ENCODE data around the gene ZNF341. TPM values are rescaled to one million over a fixed set of nuclear protein-coding genes. Genes with fewer than 3 reads are reported as not detected.

The ZNF341 gene
- total and polyA plus RNA-seq, 8 donors = 3.4 to 5.2 (median 4.2) TPM

- TF ChIP-seq, protein P1, sequence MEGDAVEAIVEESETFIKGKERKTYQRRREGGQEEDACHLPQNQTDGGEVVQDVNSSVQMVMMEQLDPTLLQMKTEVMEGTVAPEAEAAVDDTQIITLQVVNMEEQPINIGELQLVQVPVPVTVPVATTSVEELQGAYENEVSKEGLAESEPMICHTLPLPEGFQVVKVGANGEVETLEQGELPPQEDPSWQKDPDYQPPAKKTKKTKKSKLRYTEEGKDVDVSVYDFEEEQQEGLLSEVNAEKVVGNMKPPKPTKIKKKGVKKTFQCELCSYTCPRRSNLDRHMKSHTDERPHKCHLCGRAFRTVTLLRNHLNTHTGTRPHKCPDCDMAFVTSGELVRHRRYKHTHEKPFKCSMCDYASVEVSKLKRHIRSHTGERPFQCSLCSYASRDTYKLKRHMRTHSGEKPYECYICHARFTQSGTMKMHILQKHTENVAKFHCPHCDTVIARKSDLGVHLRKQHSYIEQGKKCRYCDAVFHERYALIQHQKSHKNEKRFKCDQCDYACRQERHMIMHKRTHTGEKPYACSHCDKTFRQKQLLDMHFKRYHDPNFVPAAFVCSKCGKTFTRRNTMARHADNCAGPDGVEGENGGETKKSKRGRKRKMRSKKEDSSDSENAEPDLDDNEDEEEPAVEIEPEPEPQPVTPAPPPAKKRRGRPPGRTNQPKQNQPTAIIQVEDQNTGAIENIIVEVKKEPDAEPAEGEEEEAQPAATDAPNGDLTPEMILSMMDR (IDR thresholded peaks at IDR 0.05) = no peak
- Histone ChIP-seq H3K4me1 (peaks cover 5 to 26% of the 10 kb centered on the region in 2 donors), H3K9me3 (no peaks in the 10 kb centered on the region), H3K36me3 (no peaks in the 10 kb centered on the region), H3K4me3 (no peak overlapping the region), H3K27ac (no peak overlapping the region), H3K27me3 (no peaks in the 10 kb centered on the region)
- no peak for ATAC-seq
- intact Hi-C loops (cut with DNase I) = no loop called here
- no peak for DNase-seq
Observed at GRCh38 chr20:33808388-33808787, 76.6 kb downstream of the ZNF341 start.

DNA sequence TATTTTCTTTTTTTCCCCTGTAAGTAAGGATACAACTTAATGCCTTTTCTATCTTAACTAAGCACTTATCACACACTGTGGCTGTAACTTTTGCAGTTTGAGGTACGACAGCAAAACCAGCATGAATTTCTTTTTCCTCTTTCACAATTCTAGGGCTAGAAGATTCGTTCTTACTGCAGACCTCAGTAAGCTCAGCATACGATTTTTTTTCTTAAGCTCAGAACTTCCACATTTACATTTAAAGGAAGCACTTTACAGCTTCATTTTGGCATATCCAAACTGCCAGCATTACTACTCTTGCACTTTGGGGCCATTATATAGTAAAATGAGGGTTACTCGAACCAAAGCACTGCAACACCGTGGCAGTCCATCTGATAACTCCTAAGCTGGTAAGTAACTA is 78.5 kb downstream of the ZNF341 start:
- Histone ChIP-seq H3K4me3 (no peak overlapping the region), H3K27ac (peak overlapping the region in 1 of 2 donors; percentile 14), H3K9me3 (no peaks in the 10 kb centered on the region), H3K27me3 (no peaks in the 10 kb centered on the region), H3K36me3 (peaks cover 0 to 4% of the 10 kb centered on the region in 2 donors), H3K4me1 (peaks cover 20 to 45% of the 10 kb centered on the region in 2 donors)
- DNase-seq (no peak), ATAC-seq (no peak)
- intact Hi-C loops (cut with DNase I) = no loop called here
- TF ChIP-seq, protein P1 (IDR thresholded peaks at IDR 0.05) = no peak

- H3K27ac ChIP-seq = peak within 1 kb of the TSS; percentile 93 to 97
- peaks cover 0 to 13% of the 10 kb centered on the region in 2 donors for H3K36me3 ChIP-seq
- ATAC-seq (peak; percentile 97), DNase-seq (peak; percentile 98 to 100 (median 99))
- H3K4me3 ChIP-seq = peak within 1 kb of the TSS; percentile 61 to 95
- H3K9me3 ChIP-seq = no peaks in the 10 kb centered on the region
- TF ChIP-seq, protein P1 (IDR thresholded peaks at IDR 0.05) = no peak
- no peaks in the 10 kb centered on the region for H3K27me3 ChIP-seq
- intact Hi-C loops (cut with DNase I) = no loop called here
- H3K4me1 ChIP-seq = peaks cover 20 to 54% of the 10 kb centered on the region in 2 donors
Observed at GRCh38 chr20:33810885-33811775, 79.3 kb downstream of the ZNF341 start, which contains the start of gene CHMP4B. CHMP4B (plus strand) TSS chr20:33811348; CDS start chr20:33811469, 121 bp downstream.

- peaks cover 20 to 60% of the 10 kb centered on the region in 2 donors for H3K4me1 ChIP-seq
- H3K27ac ChIP-seq = peak overlapping the region; percentile 93 to 97
- H3K27me3 ChIP-seq = no peaks in the 10 kb centered on the region
- no peaks in the 10 kb centered on the region for H3K9me3 ChIP-seq
- TF ChIP-seq, protein P1 (IDR thresholded peaks at IDR 0.05) = no peak
- intact Hi-C loops (cut with DNase I) = no loop called here
- peak in 1 of 4 donors; percentile 34 for DNase-seq
- peaks cover 0 to 13% of the 10 kb centered on the region in 2 donors for H3K36me3 ChIP-seq
- peak; percentile 2 for ATAC-seq
- H3K4me3 ChIP-seq = peak overlapping the region; percentile 61 to 95
Observed at GRCh38 chr20:33811776-33812151, 80.0 kb downstream of the ZNF341 start.

- intact Hi-C loops (cut with DNase I) = no loop called here
- Histone ChIP-seq H3K9me3 (no peaks in the 10 kb centered on the region), H3K36me3 (peaks cover 0 to 13% of the 10 kb centered on the region in 2 donors), H3K27ac (peak overlapping the region; percentile 93 to 97), H3K27me3 (no peaks in the 10 kb centered on the region), H3K4me3 (peak overlapping the region; percentile 61 to 95), H3K4me1 (peaks cover 25 to 66% of the 10 kb centered on the region in 2 donors)
- ATAC-seq (peak; percentile 50), DNase-seq (peak in 3 of 4 donors; percentile 36 to 85 (median 74))
- TF ChIP-seq, protein P1 (IDR thresholded peaks at IDR 0.05) = no peak
Observed at GRCh38 chr20:33812152-33812849, 80.5 kb downstream of the ZNF341 start.

Data from left lung (tissue), 10 donors.